H9 (cell line): ENCODE data around the gene CTDSPL2. TPM values are rescaled to one million over a fixed set of nuclear protein-coding genes. Genes with fewer than 3 reads are reported as not detected.

Source experiments
- DNase-seq: peaks from one replicate; pipeline ENCODE4 v3.0.0-alpha.2; 2017
- H2AFZ ChIP-seq: one replicate; pipeline ENCODE4 v1.6.1; 2013; ENCODE audit warnings: mild to moderate bottlenecking, low read length, control low read depth, moderate library complexity
- H2AK5ac ChIP-seq: 2 replicates; pipeline ENCODE4 v1.6.1; 2013; ENCODE audit warnings: low read length, control low read depth, mixed read lengths; ENCODE audit not compliant: insufficient read length
- H2BK120ac ChIP-seq: one replicate; pipeline ENCODE4 v1.6.1; 2013; ENCODE audit warnings: low read depth, mild to moderate bottlenecking, low read length, control low read depth, inconsistent platforms; ENCODE audit not compliant: poor library complexity, severe bottlenecking
- H2BK12ac ChIP-seq: 2 replicates; pipeline ENCODE4 v1.6.1; 2013; ENCODE audit warnings: low read length, control low read depth, mixed read lengths, low read depth; ENCODE audit not compliant: insufficient read length
- H2BK15ac ChIP-seq: 2 replicates; pipeline ENCODE4 v1.6.1; 2013; ENCODE audit warnings: low read depth, low read length, control low read depth
- H2BK20ac ChIP-seq: one replicate; pipeline ENCODE4 v1.6.1; 2013; ENCODE audit warnings: low read depth, mild to moderate bottlenecking, low read length, control low read depth, inconsistent platforms; ENCODE audit not compliant: poor library complexity, severe bottlenecking
- H2BK5ac ChIP-seq: 2 replicates; pipeline ENCODE4 v1.6.1; 2013; ENCODE audit warnings: low read length, control low read depth, mixed read lengths; ENCODE audit not compliant: insufficient read length
- H3K14ac ChIP-seq: 2 replicates; pipeline ENCODE4 v1.6.1; 2013; ENCODE audit warnings: low read length, control low read depth; ENCODE audit not compliant: insufficient read depth
- H3K18ac ChIP-seq: 2 replicates; pipeline ENCODE4 v1.6.1; 2013; ENCODE audit warnings: low read depth, mild to moderate bottlenecking, mixed read lengths, low read length, control low read depth; ENCODE audit not compliant: insufficient read length
- H3K23ac ChIP-seq: 2 replicates; pipeline ENCODE4 v1.6.1; 2013; ENCODE audit warnings: low read length, control low read depth, mixed read lengths, low read depth; ENCODE audit not compliant: insufficient read length
- H3K23me2 ChIP-seq: 2 replicates; pipeline ENCODE4 v1.6.1; 2013; ENCODE audit warnings: low read depth, mild to moderate bottlenecking, mixed read lengths, low read length, control low read depth; ENCODE audit not compliant: insufficient read length, poor library complexity, severe bottlenecking
- H3K27ac ChIP-seq: 2 replicates; pipeline ENCODE4 v1.5.1; 2013; ENCODE audit warnings: low read length, control low read depth, mixed read lengths, low read depth; ENCODE audit not compliant: insufficient read length
- H3K27me3 ChIP-seq: 2 replicates; pipeline ENCODE4 v1.6.1; 2013; ENCODE audit warnings: low read length, control low read depth, inconsistent platforms; ENCODE audit not compliant: insufficient read depth
- H3K4ac ChIP-seq: 2 replicates; pipeline ENCODE4 v1.6.1; 2013; ENCODE audit warnings: low read depth, mild to moderate bottlenecking, control low read depth, inconsistent platforms, low read length, moderate library complexity
- H3K4me1 ChIP-seq: 2 replicates; pipeline ENCODE4 v1.6.1; 2013; ENCODE audit warnings: low read length, control low read depth, inconsistent platforms; ENCODE audit not compliant: insufficient read depth
- H3K4me2 ChIP-seq: 2 replicates; pipeline ENCODE4 v1.6.1; 2013; ENCODE audit warnings: low read length, control low read depth, mixed read lengths; ENCODE audit not compliant: insufficient read length, insufficient read depth
- H3K56ac ChIP-seq: 2 replicates; pipeline ENCODE4 v1.6.1; 2013; ENCODE audit warnings: low read depth, mild to moderate bottlenecking, mixed read lengths, low read length, control low read depth; ENCODE audit not compliant: insufficient read length
- H3K79me1 ChIP-seq: 2 replicates; pipeline ENCODE4 v1.6.1; 2013; ENCODE audit warnings: low read depth, mild to moderate bottlenecking, moderate library complexity, low read length, control low read depth, inconsistent platforms; ENCODE audit not compliant: insufficient read depth, poor library complexity, severe bottlenecking
- H3K79me2 ChIP-seq: 2 replicates; pipeline ENCODE4 v1.6.1; 2013; ENCODE audit warnings: low read length, control low read depth, inconsistent platforms; ENCODE audit not compliant: insufficient read depth
- H3K9ac ChIP-seq: 2 replicates; pipeline ENCODE4 v1.6.1; 2013; ENCODE audit warnings: low read length, control low read depth, mixed read lengths; ENCODE audit not compliant: insufficient read length; ENCODE audit errors: extremely low read depth
- H3K9me3 ChIP-seq: one replicate; pipeline ENCODE4 v1.6.1; 2013; ENCODE audit warnings: low read depth, low read length, inconsistent platforms; ENCODE audit not compliant: control insufficient read depth
- H3T11ph ChIP-seq: one replicate; pipeline ENCODE4 v1.6.1; 2013; ENCODE audit warnings: mild to moderate bottlenecking, low read length, control low read depth, inconsistent platforms
- H4K20me1 ChIP-seq: one replicate; pipeline ENCODE4 v1.6.1; 2013; ENCODE audit not compliant: control insufficient read depth, insufficient read length, insufficient read depth
- H4K5ac ChIP-seq: 2 replicates; pipeline ENCODE4 v1.6.1; 2013; ENCODE audit warnings: low read depth, mild to moderate bottlenecking, mixed read lengths, low read length, control low read depth; ENCODE audit not compliant: insufficient read length
- H4K8ac ChIP-seq: replicated peaks from 2 replicates; pipeline ENCODE4 v1.6.1; 2013; ENCODE audit warnings: low read length, control low read depth, mixed read lengths, low read depth; ENCODE audit not compliant: insufficient read length
- H4K91ac ChIP-seq: 2 replicates; pipeline ENCODE4 v1.6.1; 2013; ENCODE audit warnings: low read depth, mild to moderate bottlenecking, moderate library complexity, mixed read lengths, low read length, control low read depth; ENCODE audit not compliant: insufficient read length
- H3K27ac Mint-ChIP-seq, 3 experiments: 2 replicates in 2 of 3; 3 replicates in 1 of 3; pipeline ENCODE4 v1.8.0; 2020 to 2021; ENCODE audit warnings: mixed read lengths in 3 of 3, mild to moderate bottlenecking in 1 of 3, moderate library complexity in 1 of 3
- H3K27me3 Mint-ChIP-seq: 2 replicates; pipeline ENCODE4 v1.8.0; 2021; ENCODE audit warnings: low read depth, mild to moderate bottlenecking, moderate library complexity, mixed read lengths
- H3K36me3 Mint-ChIP-seq, 3 experiments: 2 replicates in 2 of 3; 3 replicates in 1 of 3; pipeline ENCODE4 v1.8.0; 2020 to 2021; ENCODE audit warnings: low read depth in 3 of 3, mixed read lengths in 3 of 3; ENCODE audit not compliant: insufficient read depth in 1 of 3
- H3K4me1 Mint-ChIP-seq, 2 experiments: 2 replicates each; pipeline ENCODE4 v1.8.0; 2020; ENCODE audit warnings: mixed read lengths in 2 of 2
- H3K4me3 Mint-ChIP-seq, 2 experiments: 2 replicates in 1 of 2; 3 replicates in 1 of 2; pipeline ENCODE4 v1.8.0; 2020 to 2021; ENCODE audit warnings: mild to moderate bottlenecking in 2 of 2, mixed read lengths in 2 of 2, moderate library complexity in 1 of 2
- H3K9me3 Mint-ChIP-seq, 2 experiments: 2 replicates in 1 of 2; 3 replicates in 1 of 2; pipeline ENCODE4 v1.8.0; 2020; ENCODE audit warnings: mild to moderate bottlenecking in 2 of 2, mixed read lengths in 2 of 2, moderate library complexity in 1 of 2
- WGBS: extraction: QIAGEN DNeasy Blood & Tissue Kit; methylation state at CpG from one replicate; pipeline ENCODE4 v1.1.7; 2013; ENCODE audit warnings: missing lambda C conversion rate, low lambda C conversion rate, mixed read lengths; ENCODE audit not compliant: insufficient read length; ENCODE audit errors: extremely low coverage; 5-methylcytosine and 5-hydroxymethylcytosine counted together
- total RNA-seq: library from RNA; stranded (reverse); gene quantifications from 2 replicates; pipeline ENCODE4 v1.2.1, GENCODE V29; 2021
- TF ChIP-seq, protein P1 (sequence below): fragments of 200-600 bp; sonication (generic); conservative IDR thresholded peaks from 3 replicates; pipeline ENCODE4 v1.8.0; 2021; ENCODE audit warnings: antibody characterized with exemption, mild to moderate bottlenecking

CTDSPL2 gene
- total RNA-seq, 1 experiment from 2014 or later = 78.8 TPM

GRCh38 chr15:44492040-44492439 is 64.6 kb downstream of the CTDSPL2 start:
- TF ChIP-seq, protein P1, sequence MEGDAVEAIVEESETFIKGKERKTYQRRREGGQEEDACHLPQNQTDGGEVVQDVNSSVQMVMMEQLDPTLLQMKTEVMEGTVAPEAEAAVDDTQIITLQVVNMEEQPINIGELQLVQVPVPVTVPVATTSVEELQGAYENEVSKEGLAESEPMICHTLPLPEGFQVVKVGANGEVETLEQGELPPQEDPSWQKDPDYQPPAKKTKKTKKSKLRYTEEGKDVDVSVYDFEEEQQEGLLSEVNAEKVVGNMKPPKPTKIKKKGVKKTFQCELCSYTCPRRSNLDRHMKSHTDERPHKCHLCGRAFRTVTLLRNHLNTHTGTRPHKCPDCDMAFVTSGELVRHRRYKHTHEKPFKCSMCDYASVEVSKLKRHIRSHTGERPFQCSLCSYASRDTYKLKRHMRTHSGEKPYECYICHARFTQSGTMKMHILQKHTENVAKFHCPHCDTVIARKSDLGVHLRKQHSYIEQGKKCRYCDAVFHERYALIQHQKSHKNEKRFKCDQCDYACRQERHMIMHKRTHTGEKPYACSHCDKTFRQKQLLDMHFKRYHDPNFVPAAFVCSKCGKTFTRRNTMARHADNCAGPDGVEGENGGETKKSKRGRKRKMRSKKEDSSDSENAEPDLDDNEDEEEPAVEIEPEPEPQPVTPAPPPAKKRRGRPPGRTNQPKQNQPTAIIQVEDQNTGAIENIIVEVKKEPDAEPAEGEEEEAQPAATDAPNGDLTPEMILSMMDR = no peak
- no peaks in the 10 kb centered on the region for H3K9me3 Mint-ChIP-seq
- no peak overlapping the region for H2BK120ac ChIP-seq
- no peak overlapping the region for H2AK5ac ChIP-seq
- H3K4me3 Mint-ChIP-seq = no peak overlapping the region
- no peaks in the 10 kb centered on the region for H3K4me1 Mint-ChIP-seq
- H3K36me3 Mint-ChIP-seq = peaks cover 16 to 66% (median 65%) of the 10 kb centered on the region in 3 experiments; a peak in 6 of 7 replicates
- no peak for DNase-seq
- H3K23ac ChIP-seq = no peak overlapping the region
- no CpG with 5 or more reads among the region's 7 CpGs for WGBS
- H3K9me3 ChIP-seq = no peaks in the 10 kb centered on the region
- H3K27me3 ChIP-seq = no peaks in the 10 kb centered on the region
- H3K4me2 ChIP-seq = no peak overlapping the region
- no peak overlapping the region for H3K18ac ChIP-seq
- H2BK12ac ChIP-seq = no peak overlapping the region
- H2BK15ac ChIP-seq = no peak overlapping the region
- H3K4ac ChIP-seq = no peak overlapping the region
- no peaks in the 10 kb centered on the region for H4K20me1 ChIP-seq
- no peak overlapping the region for H3T11ph ChIP-seq
- no peak overlapping the region for H3K9ac ChIP-seq
- H3K27me3 Mint-ChIP-seq = no peaks in the 10 kb centered on the region
- no peak overlapping the region for H4K91ac ChIP-seq
- no peak overlapping the region for H3K56ac ChIP-seq
- H3K23me2 ChIP-seq = no peaks in the 10 kb centered on the region
- H2BK20ac ChIP-seq = no peak overlapping the region
- no peak overlapping the region for H4K5ac ChIP-seq
- no peaks in the 10 kb centered on the region for H3K79me1 ChIP-seq
- H3K79me2 ChIP-seq = no peaks in the 10 kb centered on the region
- H3K4me1 ChIP-seq = no peaks in the 10 kb centered on the region
- no peak overlapping the region for H3K27ac Mint-ChIP-seq
- H3K14ac ChIP-seq = no peak overlapping the region
- no peak overlapping the region for H3K27ac ChIP-seq
- H2AFZ ChIP-seq = no peak overlapping the region
- no peak overlapping the region for H4K8ac ChIP-seq
- H2BK5ac ChIP-seq = no peak overlapping the region
